Forelimb muscle (tissue), 1 donor: ENCODE measurements around the gene LMAN1. TPM values are rescaled to one million over a fixed set of nuclear protein-coding genes. Genes with fewer than 3 reads are reported as not detected.

Experiments used
- DNase-seq: peaks from one replicate; pipeline ENCODE4 v3.0.0-alpha.2; 2013; ENCODE audit warnings: low read depth
- polyA plus RNA-seq: library from polyadenylated mRNA; unstranded; fragments of 120-200 nt; gene quantifications from one replicate; pipeline ENCODE4 v1.2.1, GENCODE V29; 2013; ENCODE audit not compliant: insufficient read length

Gene LMAN1
- polyA plus RNA-seq, 1 donor: 59.7 TPM

- no peak for DNase-seq
These were observed 53.8 kb downstream of the LMAN1 start for GRCh38 chr18:59305295-59305694.

DNA sequence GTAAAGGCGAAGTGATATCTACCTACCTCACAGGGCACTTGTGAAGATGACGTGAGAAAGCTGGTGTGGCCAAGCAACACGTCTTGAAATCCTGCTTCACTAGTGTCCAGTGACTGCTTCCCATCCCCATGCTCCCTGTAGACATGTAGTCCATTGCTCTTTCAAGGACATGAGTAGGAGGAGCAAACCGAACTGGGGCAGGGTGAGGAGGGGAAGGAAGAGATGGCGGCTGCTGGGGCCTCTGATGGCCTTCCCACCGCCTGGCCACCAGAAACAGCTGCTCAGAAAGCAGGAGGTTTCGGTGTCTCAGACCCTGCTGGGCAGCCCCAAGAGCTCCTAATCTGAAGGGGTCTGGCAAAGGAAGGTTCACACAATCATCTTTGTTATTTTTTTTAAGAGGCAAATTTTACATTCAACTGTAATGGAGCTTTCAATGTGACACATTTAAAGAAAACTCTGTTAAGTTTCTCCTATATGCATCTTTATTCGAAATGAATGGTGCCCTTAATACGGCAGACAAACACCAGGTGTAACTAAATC, 55.3 kb downstream of the LMAN1 start:
- DNase-seq: no peak

DNA sequence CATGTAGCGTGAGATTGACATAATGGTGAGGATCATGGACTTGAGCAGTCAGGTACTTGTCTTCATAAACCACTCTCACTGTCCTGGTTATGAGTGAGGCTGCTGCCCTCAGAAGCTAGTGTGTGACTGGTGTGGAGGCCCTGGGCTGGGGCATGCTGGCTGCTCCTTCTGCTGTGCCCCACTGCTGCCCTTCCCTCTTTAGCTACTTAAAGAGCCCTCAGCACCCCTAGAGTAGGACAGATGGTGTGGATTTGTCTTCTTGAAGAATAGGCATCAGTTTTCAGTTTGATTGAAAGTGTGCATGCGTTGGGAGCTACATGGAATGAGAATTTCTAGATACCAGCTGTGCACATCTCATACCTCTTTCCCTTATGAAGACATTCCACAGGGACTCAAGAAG, 56.1 kb downstream of the LMAN1 start:
- no peak for DNase-seq

- no peak for DNase-seq
These were observed 57.1 kb downstream of the LMAN1 start for GRCh38 chr18:59301929-59302328.

DNA sequence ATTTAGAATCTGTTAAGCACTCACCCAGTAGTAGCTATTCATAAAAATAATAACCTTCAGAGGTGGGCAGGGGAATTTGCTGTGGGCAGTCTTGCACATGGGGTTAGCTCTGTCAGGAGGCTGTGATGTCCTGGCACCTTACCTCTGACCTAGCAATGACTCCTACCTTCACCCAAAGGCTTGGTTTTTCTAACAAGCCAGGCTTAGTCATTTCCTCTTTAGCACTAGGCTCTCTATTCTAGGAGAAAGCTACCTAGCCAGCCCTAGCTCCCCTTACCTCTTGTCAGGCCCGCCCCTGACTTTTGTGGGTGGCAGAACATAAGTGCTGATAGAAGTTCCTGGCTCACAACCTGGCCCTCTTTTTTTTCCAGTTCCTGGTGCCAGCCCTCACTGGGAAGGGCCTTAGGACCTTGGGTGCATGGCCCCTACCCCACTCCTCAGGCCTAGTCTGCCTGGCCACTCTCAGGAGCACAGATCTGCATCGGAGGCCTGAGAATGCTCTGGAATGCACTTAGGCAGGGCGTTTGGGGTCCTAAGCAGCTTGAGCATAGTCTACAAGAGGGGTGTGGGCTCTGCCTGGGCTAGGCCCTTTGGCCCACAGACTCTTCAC, 58.3 kb downstream of the LMAN1 start:
- DNase-seq: no peak

DNA sequence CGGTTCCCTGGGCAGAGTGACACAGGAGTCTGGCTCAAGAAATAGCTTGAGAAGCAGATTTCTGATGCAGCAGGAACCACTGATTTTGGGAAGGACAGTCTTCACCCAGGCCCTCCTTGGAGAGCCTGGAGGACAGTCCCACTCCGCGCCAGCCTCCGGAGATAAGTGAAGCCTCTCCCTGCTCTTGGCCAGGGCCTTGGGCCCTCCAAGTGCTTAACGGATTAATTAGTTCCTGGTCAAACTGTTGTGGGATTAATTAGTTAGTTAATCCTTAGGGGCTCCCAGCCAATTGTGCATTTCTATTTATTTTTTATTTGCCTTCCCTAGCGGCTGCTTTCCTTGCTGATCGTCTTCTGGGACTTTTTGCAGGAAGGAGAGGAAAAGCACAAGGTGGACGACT, 60.2 kb downstream of the LMAN1 start:
- no peak for DNase-seq

DNA sequence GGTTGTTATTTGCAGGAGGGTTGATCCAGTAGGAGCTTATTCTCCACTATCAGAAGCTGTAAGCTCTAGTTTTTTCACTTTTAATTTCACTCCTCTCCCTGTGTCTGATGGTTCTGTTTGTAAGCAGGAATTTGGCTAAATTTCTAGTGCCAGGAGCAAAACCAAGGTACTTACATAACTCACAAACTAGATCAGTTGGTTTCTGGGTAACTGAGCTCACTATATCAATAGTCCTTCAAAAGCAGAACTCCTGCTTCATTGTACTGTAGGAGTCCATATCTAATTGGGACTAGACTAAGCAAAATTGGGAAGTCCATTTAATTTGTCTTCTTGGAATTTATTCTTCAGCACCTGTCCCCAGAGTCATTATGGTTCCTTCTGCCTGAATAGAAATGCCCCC, 65.7 kb downstream of the LMAN1 start:
- DNase-seq: no peak

DNA sequence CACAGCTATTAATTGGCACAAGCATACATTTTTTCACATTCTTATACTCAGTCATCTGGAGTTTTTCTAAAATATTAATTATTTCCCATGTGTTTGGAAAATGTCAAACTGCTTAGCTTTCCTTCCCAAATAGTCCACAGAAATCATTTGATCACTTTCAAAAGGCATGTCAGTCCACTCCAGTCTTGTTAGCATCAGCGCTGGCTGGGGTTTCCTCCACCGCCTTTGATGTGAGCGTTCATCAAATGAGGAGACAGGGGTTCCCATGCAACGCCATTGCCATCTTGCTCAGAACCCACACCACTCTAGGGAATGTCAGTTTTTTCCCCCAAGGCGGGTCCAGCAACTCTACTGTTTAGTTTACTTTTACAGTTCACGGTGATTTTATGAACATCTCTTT, 72.7 kb downstream of the LMAN1 start:
- DNase-seq: no peak

GRCh38 chr18:59282341-59282740, 76.7 kb downstream of the LMAN1 start:
- DNase-seq: no peak

- no peak for DNase-seq
These were observed 79.3 kb downstream of the LMAN1 start for GRCh38 chr18:59279722-59280121.

DNA sequence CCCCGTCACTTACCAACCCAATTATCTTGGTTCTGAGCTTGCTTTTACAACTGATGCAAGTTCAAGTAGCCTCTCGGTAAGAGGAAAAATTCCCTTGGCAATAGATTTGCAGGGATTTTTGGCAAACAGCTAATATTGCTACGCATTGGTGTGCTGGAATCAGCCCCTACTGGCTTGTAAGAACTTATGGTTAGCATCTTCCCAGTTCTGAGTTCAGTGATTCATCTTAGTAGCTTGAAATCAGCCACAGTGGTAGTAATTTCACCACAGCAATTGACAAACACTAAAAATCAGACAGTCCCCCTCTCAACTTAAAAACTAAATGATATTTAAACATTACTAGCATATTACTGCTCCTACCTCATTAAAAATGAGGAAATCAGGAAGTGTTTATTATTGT, 79.9 kb downstream of the LMAN1 start:
- DNase-seq: no peak

DNA sequence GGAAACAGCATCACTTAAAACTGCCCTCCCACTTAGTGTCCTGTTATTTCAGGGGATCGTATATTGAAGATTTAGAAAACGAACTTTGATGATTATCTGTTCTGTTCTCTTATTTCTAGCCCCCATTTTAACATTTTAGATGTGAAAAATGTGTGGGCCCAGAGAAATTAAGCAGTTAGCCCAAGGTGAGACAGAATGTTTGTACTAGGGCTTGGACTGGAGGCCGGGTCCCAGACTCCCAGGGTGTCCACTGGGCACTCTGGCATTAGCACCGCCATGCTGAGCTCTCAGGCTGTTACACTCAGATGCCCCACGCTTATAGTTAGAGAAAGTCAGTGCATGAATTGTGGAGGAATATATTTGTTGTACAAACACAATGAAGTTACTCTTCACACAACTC, 80.3 kb downstream of the LMAN1 start:
- DNase-seq: no peak

Other genes with a start within 250 kb of the LMAN1 start
- 9.0 TPM for gene SEC11C, start 219.4 kb downstream of the LMAN1 start, polyA plus RNA-seq
- gene GRP, start 139.1 kb downstream of the LMAN1 start, polyA plus RNA-seq: not detected
- not detected for gene RAX, start 85.8 kb downstream of the LMAN1 start, polyA plus RNA-seq
- not detected for gene CPLX4, start 40.6 kb downstream of the LMAN1 start, polyA plus RNA-seq